ENCODE results near the gene PPEF1.

DNA sequence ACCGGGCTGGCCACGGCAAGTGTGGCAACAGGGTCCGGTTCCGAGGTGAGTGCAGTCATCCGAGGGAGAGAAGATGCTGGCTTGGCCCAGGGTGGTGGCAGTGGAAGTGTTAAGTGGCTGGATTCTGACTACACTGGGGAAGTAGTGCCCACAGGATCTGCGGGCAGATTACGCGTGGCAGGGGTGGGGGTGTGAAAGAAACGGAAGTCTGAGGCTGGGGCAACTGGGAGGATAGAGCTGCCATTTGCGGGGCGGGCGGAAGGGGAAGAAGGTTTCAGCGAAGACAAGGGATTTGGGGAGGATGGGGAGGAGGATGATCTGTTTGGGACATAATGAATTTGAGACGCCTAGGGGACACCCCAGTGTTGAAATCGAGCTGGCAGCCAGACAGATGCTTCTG is 40.8 kb upstream of the PPEF1 start:
- TF ChIP-seq POLR2A (IDR thresholded peaks at IDR 0.05), result no peak
- TF ChIP-seq, protein P1, sequence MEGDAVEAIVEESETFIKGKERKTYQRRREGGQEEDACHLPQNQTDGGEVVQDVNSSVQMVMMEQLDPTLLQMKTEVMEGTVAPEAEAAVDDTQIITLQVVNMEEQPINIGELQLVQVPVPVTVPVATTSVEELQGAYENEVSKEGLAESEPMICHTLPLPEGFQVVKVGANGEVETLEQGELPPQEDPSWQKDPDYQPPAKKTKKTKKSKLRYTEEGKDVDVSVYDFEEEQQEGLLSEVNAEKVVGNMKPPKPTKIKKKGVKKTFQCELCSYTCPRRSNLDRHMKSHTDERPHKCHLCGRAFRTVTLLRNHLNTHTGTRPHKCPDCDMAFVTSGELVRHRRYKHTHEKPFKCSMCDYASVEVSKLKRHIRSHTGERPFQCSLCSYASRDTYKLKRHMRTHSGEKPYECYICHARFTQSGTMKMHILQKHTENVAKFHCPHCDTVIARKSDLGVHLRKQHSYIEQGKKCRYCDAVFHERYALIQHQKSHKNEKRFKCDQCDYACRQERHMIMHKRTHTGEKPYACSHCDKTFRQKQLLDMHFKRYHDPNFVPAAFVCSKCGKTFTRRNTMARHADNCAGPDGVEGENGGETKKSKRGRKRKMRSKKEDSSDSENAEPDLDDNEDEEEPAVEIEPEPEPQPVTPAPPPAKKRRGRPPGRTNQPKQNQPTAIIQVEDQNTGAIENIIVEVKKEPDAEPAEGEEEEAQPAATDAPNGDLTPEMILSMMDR (IDR thresholded peaks at IDR 0.05), result no peak
